Neural crest cell (in vitro differentiated cells): ENCODE measurements around the gene FMC1. TPM values are rescaled to one million over a fixed set of nuclear protein-coding genes. Genes with fewer than 3 reads are reported as not detected.
"Not testable (repeated sequence)": the region's sequence is repeated elsewhere in the genome, so short reads cannot be mapped to it uniquely, and the experiment has no call there.

ENCODE experiments used
- DNase-seq: peaks from one replicate; pipeline ENCODE4 v3.0.0; 2021; ENCODE audit warnings: low read depth, mixed read lengths, low spot score
- H3K27ac Mint-ChIP-seq: one replicate; pipeline ENCODE4 v1.8.0; 2021; ENCODE audit warnings: mild to moderate bottlenecking, mixed read lengths; ENCODE audit not compliant: unreplicated experiment
- H3K27me3 Mint-ChIP-seq: 2 replicates; pipeline ENCODE4 v1.8.0; 2021; ENCODE audit warnings: low read depth, mild to moderate bottlenecking, mixed read lengths
- H3K36me3 Mint-ChIP-seq: 2 replicates; pipeline ENCODE4 v1.8.0; 2021; ENCODE audit warnings: low read depth, mild to moderate bottlenecking, mixed read lengths
- H3K4me1 Mint-ChIP-seq: 2 replicates; pipeline ENCODE4 v1.8.0; 2021; ENCODE audit warnings: mixed read lengths
- H3K4me3 Mint-ChIP-seq: one replicate; pipeline ENCODE4 v1.8.0; 2021; ENCODE audit warnings: mild to moderate bottlenecking, mixed read lengths
- H3K9me3 Mint-ChIP-seq: 2 replicates; pipeline ENCODE4 v1.8.0; 2021; ENCODE audit warnings: mixed read lengths
- total RNA-seq: library from RNA; stranded (reverse); gene quantifications from 2 replicates; pipeline ENCODE4 v1.2.1, GENCODE V29; 2021
- TF ChIP-seq, protein P1 (sequence below): fragments of 200-600 bp; sonication (generic); conservative IDR thresholded peaks from 2 replicates; pipeline ENCODE4 v1.5.0; 2021; ENCODE audit warnings: antibody characterized with exemption, mild to moderate bottlenecking

Gene FMC1
- total RNA-seq, 1 donor from 2014 or later, result 24.8 TPM

DNA sequence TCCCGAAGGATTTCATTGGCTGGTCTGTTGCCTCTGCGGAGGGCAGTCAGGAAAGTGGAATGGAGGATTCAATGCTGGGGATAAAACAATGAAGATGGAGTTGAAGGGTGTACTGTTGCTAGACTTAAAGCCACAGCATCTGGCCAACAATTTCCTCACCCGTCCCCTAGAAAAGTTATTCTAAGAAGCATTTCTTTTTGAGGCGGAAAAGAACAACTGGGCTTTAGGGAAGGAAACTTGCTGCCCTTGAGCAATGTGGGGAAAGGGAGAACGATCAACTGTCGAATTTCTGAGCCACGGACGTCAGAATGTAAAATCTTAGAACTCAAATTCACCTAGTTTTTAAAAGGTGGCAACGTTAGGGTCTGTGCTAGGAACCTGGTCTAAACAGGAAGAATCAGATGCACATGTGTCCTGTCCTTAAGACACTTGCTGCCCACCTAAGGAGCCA lies 664 bp downstream of the FMC1 start:
- H3K27ac Mint-ChIP-seq, result peak overlapping the region; percentile 100
- TF ChIP-seq, protein P1, sequence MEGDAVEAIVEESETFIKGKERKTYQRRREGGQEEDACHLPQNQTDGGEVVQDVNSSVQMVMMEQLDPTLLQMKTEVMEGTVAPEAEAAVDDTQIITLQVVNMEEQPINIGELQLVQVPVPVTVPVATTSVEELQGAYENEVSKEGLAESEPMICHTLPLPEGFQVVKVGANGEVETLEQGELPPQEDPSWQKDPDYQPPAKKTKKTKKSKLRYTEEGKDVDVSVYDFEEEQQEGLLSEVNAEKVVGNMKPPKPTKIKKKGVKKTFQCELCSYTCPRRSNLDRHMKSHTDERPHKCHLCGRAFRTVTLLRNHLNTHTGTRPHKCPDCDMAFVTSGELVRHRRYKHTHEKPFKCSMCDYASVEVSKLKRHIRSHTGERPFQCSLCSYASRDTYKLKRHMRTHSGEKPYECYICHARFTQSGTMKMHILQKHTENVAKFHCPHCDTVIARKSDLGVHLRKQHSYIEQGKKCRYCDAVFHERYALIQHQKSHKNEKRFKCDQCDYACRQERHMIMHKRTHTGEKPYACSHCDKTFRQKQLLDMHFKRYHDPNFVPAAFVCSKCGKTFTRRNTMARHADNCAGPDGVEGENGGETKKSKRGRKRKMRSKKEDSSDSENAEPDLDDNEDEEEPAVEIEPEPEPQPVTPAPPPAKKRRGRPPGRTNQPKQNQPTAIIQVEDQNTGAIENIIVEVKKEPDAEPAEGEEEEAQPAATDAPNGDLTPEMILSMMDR, result no peak
- H3K4me3 Mint-ChIP-seq, result peak overlapping the region; percentile 97
- peaks cover 9% of the 10 kb centered on the region for H3K9me3 Mint-ChIP-seq
- H3K27me3 Mint-ChIP-seq, result peaks cover 22% of the 10 kb centered on the region
- DNase-seq, result no peak
- peaks cover 36% of the 10 kb centered on the region for H3K4me1 Mint-ChIP-seq
- peaks cover 27% of the 10 kb centered on the region for H3K36me3 Mint-ChIP-seq

DNA sequence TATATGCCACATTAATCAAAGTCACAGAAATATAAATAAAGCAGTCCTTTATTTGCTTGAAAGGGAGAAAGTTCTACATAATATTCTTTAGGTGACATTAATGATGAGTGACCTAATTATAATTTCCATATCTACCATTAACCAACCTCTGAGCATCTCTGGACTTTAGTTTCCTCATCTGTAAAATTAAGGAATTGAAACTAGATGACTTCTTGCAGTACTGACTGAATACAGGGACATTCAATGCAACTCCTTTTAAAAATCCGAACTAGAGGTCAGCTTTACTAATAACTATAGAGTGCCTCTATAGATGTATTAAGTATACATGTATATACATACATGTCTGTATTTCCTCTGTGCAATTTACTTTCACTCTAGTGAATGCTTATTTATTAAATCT lies 3.9 kb downstream of the FMC1 start:
- TF ChIP-seq, protein P1, result no peak
- Mint-ChIP-seq H3K4me1 (peaks cover 30% of the 10 kb centered on the region), H3K27ac (no peak overlapping the region), H3K9me3 (peaks cover 4% of the 10 kb centered on the region), H3K36me3 (peaks cover 28% of the 10 kb centered on the region), H3K4me3 (peak overlapping the region; percentile 77), H3K27me3 (peaks cover 15% of the 10 kb centered on the region)
- no peak for DNase-seq

- Mint-ChIP-seq H3K36me3 (peaks cover 13% of the 10 kb centered on the region), H3K4me1 (no peaks in the 10 kb centered on the region), H3K27ac (peak overlapping the region; percentile 7), H3K4me3 (no peak overlapping the region), H3K27me3 (no peaks in the 10 kb centered on the region), H3K9me3 (no peaks in the 10 kb centered on the region)
- DNase-seq, result no peak
- TF ChIP-seq, protein P1, result no peak
These were observed 9.9 kb downstream of the FMC1 start for GRCh38 chr7:139351027-139351426.

DNA sequence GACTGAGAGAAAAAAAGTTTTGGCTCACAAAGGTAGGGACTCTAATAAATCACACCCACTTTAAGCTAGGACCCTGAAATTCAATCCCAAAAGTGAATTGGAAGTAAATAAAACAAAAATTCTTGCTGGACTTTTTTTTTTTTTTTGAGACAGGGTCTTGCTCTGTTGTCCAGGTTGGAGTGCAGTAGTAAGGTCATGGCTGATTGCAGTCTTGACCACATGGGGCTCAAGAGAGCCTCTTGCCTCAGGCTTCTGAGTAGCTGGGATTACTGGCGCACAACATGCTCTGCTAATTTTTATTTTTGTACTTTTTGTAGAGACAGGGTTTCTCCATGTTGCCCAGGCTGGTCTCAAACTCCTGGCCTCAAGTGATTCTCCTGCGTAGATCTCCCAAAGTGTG lies 13.6 kb downstream of the FMC1 start:
- Mint-ChIP-seq H3K27me3 (no peaks in the 10 kb centered on the region), H3K36me3 (peaks cover 12% of the 10 kb centered on the region), H3K27ac (no peak overlapping the region), H3K4me1 (peaks cover 13% of the 10 kb centered on the region), H3K9me3 (no peaks in the 10 kb centered on the region), H3K4me3 (no peak overlapping the region)
- TF ChIP-seq, protein P1, result no peak
- no peak for DNase-seq

- no peaks in the 10 kb centered on the region for H3K9me3 Mint-ChIP-seq
These were observed 14.2 kb downstream of the FMC1 start for GRCh38 chr7:139355320-139355719.

DNA sequence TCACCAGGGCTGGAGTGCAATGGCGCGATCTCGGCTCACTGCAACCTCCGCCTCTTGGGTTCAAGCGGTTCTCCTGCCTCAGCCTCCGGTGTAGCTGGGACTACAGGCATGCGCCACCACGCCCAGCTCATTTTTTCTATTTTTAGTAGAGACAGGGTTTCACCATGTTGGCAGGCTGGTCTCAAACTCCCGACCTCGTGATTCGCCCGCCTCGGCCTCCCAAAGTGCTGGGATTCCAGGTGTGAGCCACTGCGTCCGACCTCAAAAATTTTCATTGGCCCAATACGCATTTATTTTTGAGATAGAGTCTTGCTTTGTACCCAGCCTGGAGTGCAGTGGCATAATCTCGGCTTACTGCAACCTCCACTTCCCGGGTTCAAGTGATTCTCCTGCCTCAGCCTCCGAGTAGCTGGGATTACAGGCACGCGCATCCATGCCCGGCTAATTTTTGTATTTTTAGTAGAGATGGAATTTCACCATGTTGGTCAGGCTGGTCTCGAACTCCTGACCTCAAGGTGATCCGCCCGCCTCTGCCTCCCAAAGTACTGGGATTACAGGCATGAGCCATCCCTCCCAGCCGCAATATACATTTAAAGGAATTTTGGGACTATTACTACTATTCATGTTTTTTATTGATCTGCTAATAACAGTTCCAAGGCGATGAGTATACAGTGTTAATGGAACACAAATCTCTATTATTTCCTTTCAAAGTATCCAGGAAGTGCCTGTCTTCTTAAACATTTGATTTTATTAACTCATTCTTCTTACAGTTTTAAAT lies 16.8 kb downstream of the FMC1 start:
- H3K36me3 Mint-ChIP-seq, DNase-seq, H3K9me3 Mint-ChIP-seq, H3K27me3 Mint-ChIP-seq, H3K27ac Mint-ChIP-seq: not testable (repeated sequence)
- Mint-ChIP-seq H3K4me3 (peak overlapping the region; percentile 98), H3K4me1 (peaks cover 38% of the 10 kb centered on the region)

More at GRCh38 chr7:139355320-139355719, 14.2 kb downstream of the FMC1 start:
- Mint-ChIP-seq H3K27me3 (no peaks in the 10 kb centered on the region), H3K4me3 (peak overlapping the region; percentile 9), H3K36me3 (peaks cover 11% of the 10 kb centered on the region), H3K27ac (no peak overlapping the region), H3K4me1 (peaks cover 13% of the 10 kb centered on the region)
- TF ChIP-seq, protein P1, result no peak
- no peak for DNase-seq
